Natural killer cell (primary cell): ENCODE data around the gene SHANK3. TPM values are rescaled to one million over a fixed set of nuclear protein-coding genes. Genes with fewer than 3 reads are reported as not detected.

Experiments used
- ATAC-seq, 3 donors: fragments of 150-1000 bp in 2 of 3; fragments of 200-7000 bp in 1 of 3; cut with Tn5 transposase; 1 replicate in 1 of 3; 2 replicates in 2 of 3; pipeline ENCODE4 v1.10.0; 2021; ENCODE audit warnings: mild to moderate bottlenecking in 2 of 3, moderate library complexity in 2 of 3
- DNase-seq, 2 donors: peaks; one replicate each; pipeline versions ENCODE4 v3.0.0 to v3.0.0-alpha.2; 2013 to 2021; ENCODE audit warnings: mixed read lengths in 1 of 2
- H3K27ac ChIP-seq: one replicate; pipeline ENCODE4 v1.5.1; 2013; ENCODE audit warnings: mild to moderate bottlenecking, low read length
- H3K27me3 ChIP-seq: one replicate; pipeline ENCODE4 v1.6.1; 2013; ENCODE audit warnings: low read length; ENCODE audit not compliant: control insufficient read depth, insufficient read depth
- H3K36me3 ChIP-seq: one replicate; pipeline ENCODE4 v1.6.1; 2013; ENCODE audit warnings: low read length; ENCODE audit not compliant: control insufficient read depth, insufficient read depth
- H3K4me1 ChIP-seq: one replicate; pipeline ENCODE4 v1.6.1; 2013; ENCODE audit warnings: low read length; ENCODE audit not compliant: control insufficient read depth, insufficient read depth
- H3K4me3 ChIP-seq: one replicate; pipeline ENCODE4 v1.5.1; 2013; ENCODE audit warnings: low read length
- H3K9me3 ChIP-seq: one replicate; pipeline ENCODE4 v1.6.1; 2013; ENCODE audit warnings: low read length; ENCODE audit not compliant: control insufficient read depth, insufficient read depth
- H3K27ac Mint-ChIP-seq, 2 donors: one replicate each; pipeline ENCODE4 v1.8.0; 2022; ENCODE audit warnings: mild to moderate bottlenecking in 2 of 2, mixed read lengths in 2 of 2, moderate library complexity in 1 of 2
- H3K27me3 Mint-ChIP-seq, 2 donors: one replicate each; pipeline ENCODE4 v1.8.0; 2022; ENCODE audit warnings: low read depth in 2 of 2, mixed read lengths in 2 of 2
- H3K36me3 Mint-ChIP-seq: one replicate; pipeline ENCODE4 v1.8.0; 2022; ENCODE audit warnings: mixed read lengths
- H3K4me1 Mint-ChIP-seq, 2 donors: one replicate each; pipeline ENCODE4 v1.8.0; 2022; ENCODE audit warnings: mixed read lengths in 2 of 2
- H3K4me3 Mint-ChIP-seq: one replicate; pipeline ENCODE4 v1.8.0; 2022; ENCODE audit warnings: mild to moderate bottlenecking, moderate library complexity, mixed read lengths
- H3K9me3 Mint-ChIP-seq, 2 donors: one replicate each; pipeline ENCODE4 v1.8.0; 2022; ENCODE audit warnings: mixed read lengths in 2 of 2
- CTCF ChIP-seq: fragments of 200-600 bp; IDR thresholded peaks from one replicate; pipeline ENCODE4 v1.8.0; 2022; ENCODE audit warnings: antibody characterized with exemption
- WGBS: methylation state at CpG from one replicate; pipeline ENCODE4 v1.1.7; 2013; ENCODE audit warnings: missing lambda C conversion rate; ENCODE audit not compliant: insufficient coverage; 5-methylcytosine and 5-hydroxymethylcytosine counted together
- intact Hi-C: fragments of 100-400 bp; cut with micrococcal nuclease; formaldehyde crosslinking; loops from one replicate; pipeline ENCODE4 v1.14.2; 2022
- total RNA-seq, 4 donors: library from RNA; stranded (reverse); fragments of 120-200 nt in 1 of 4; gene quantifications; one replicate each; pipeline versions ENCODE4 v1.2.3 to v1.2.4, GENCODE V29; 2013 to 2022

The SHANK3 gene
- total RNA-seq, 3 donors from 2014 or later (not counting 1 experiment from before 2014, with no cell fraction given) = 0.07 TPM; not detected in 2

- no peak overlapping the region for H3K4me3 Mint-ChIP-seq
- 92% methylated on average over 23 of the region's 23 CpGs for WGBS
- intact Hi-C loops = no loop called here
- no peak overlapping the region for H3K4me3 ChIP-seq
- H3K4me1 Mint-ChIP-seq = peaks cover 0 to 12% of the 10 kb centered on the region in 2 donors
- ATAC-seq (no peak), DNase-seq (no peak)
- no peak overlapping the region for H3K27ac Mint-ChIP-seq
- no peaks in the 10 kb centered on the region for H3K9me3 ChIP-seq
- no peaks in the 10 kb centered on the region for H3K27me3 ChIP-seq
- no peak for TF ChIP-seq CTCF
- no peaks in the 10 kb centered on the region for H3K4me1 ChIP-seq
- H3K36me3 ChIP-seq = no peaks in the 10 kb centered on the region
- no peak overlapping the region for H3K27ac ChIP-seq
- no peaks in the 10 kb centered on the region for H3K27me3 Mint-ChIP-seq
- H3K9me3 Mint-ChIP-seq = no peaks in the 10 kb centered on the region
- no peaks in the 10 kb centered on the region for H3K36me3 Mint-ChIP-seq
These were observed 32.6 kb downstream of the SHANK3 start for GRCh38 chr22:50705219-50705691.

- Mint-ChIP-seq H3K4me3 (no peak overlapping the region), H3K9me3 (no peaks in the 10 kb centered on the region), H3K27ac (no peak overlapping the region), H3K36me3 (no peaks in the 10 kb centered on the region), H3K4me1 (peaks cover 0 to 8% of the 10 kb centered on the region in 2 donors), H3K27me3 (no peaks in the 10 kb centered on the region)
- DNase-seq (no peak), ATAC-seq (no peak)
- no peaks in the 10 kb centered on the region for H3K27me3 ChIP-seq
- H3K27ac ChIP-seq = no peak overlapping the region
- no peak overlapping the region for H3K4me3 ChIP-seq
- 96% methylated on average over 24 of the region's 27 CpGs for WGBS
- no peaks in the 10 kb centered on the region for H3K4me1 ChIP-seq
- intact Hi-C loops = no loop called here
- H3K36me3 ChIP-seq = no peaks in the 10 kb centered on the region
- no peaks in the 10 kb centered on the region for H3K9me3 ChIP-seq
- no peak for TF ChIP-seq CTCF
These were observed 33.3 kb downstream of the SHANK3 start for GRCh38 chr22:50705851-50706351.

GRCh38 chr22:50706481-50707125 is 34.0 kb downstream of the SHANK3 start:
- Mint-ChIP-seq H3K27ac (no peak overlapping the region), H3K4me1 (peaks cover 0 to 8% of the 10 kb centered on the region in 2 donors), H3K9me3 (no peaks in the 10 kb centered on the region), H3K36me3 (no peaks in the 10 kb centered on the region), H3K4me3 (no peak overlapping the region), H3K27me3 (no peaks in the 10 kb centered on the region)
- H3K27ac ChIP-seq = no peak overlapping the region
- H3K4me3 ChIP-seq = no peak overlapping the region
- no peak for ATAC-seq
- H3K4me1 ChIP-seq = no peaks in the 10 kb centered on the region
- WGBS = 92% methylated on average over 14 of the region's 14 CpGs
- no peaks in the 10 kb centered on the region for H3K36me3 ChIP-seq
- H3K27me3 ChIP-seq = no peaks in the 10 kb centered on the region
- H3K9me3 ChIP-seq = no peaks in the 10 kb centered on the region
- DNase-seq = no peak
- TF ChIP-seq CTCF = no peak
- intact Hi-C loops = no loop called here

- no peak for TF ChIP-seq CTCF
- H3K4me1 Mint-ChIP-seq = no peaks in the 10 kb centered on the region
- H3K36me3 Mint-ChIP-seq = no peaks in the 10 kb centered on the region
- H3K4me1 ChIP-seq = no peaks in the 10 kb centered on the region
- 100% methylated on average over 2 of the region's 3 CpGs for WGBS
- no peak overlapping the region for H3K4me3 ChIP-seq
- no peak overlapping the region for H3K4me3 Mint-ChIP-seq
- DNase-seq (no peak), ATAC-seq (no peak)
- no peaks in the 10 kb centered on the region for H3K27me3 ChIP-seq
- no peak overlapping the region for H3K27ac Mint-ChIP-seq
- no peaks in the 10 kb centered on the region for H3K27me3 Mint-ChIP-seq
- H3K9me3 ChIP-seq = no peaks in the 10 kb centered on the region
- intact Hi-C loops = no loop called here
- no peaks in the 10 kb centered on the region for H3K9me3 Mint-ChIP-seq
- no peaks in the 10 kb centered on the region for H3K36me3 ChIP-seq
- H3K27ac ChIP-seq = no peak overlapping the region
These were observed 35.9 kb downstream of the SHANK3 start for GRCh38 chr22:50708474-50708873.
